GM13976 (cell line): ENCODE measurements around the gene PKNOX2.

Experiments
- DNase-seq: peaks from one replicate; pipeline ENCODE4 v3.0.0; 2012; ENCODE audit warnings: low spot score
- CTCF ChIP-seq: IDR thresholded peaks from 2 replicates; pipeline ENCODE4 v1.5.1; 2012; ENCODE audit warnings: borderline replicate concordance, mild to moderate bottlenecking; ENCODE audit not compliant: insufficient read depth; ENCODE audit errors: extremely low read depth, missing control alignments, control extremely low read depth
- in situ Hi-C: fragments of 300-500 bp; cut with MboI; formaldehyde crosslinking; loops from one replicate; pipeline ENCODE4 v1.12.0; 2022; ENCODE audit warnings: low sequenced_read_pairs, mixed read lengths, inconsistent platforms; ENCODE audit not compliant: unreplicated experiment

Gene PKNOX2

GRCh38 chr11:125271483-125272091 is 107.0 kb downstream of the PKNOX2 start:
- TF ChIP-seq CTCF: no peak
- in situ Hi-C loops: no loop called here
- DNase-seq: no peak

- no peak for TF ChIP-seq CTCF
- in situ Hi-C loops: no loop called here
Measured at GRCh38 chr11:125272092-125272491, 107.5 kb downstream of the PKNOX2 start.

GRCh38 chr11:125272821-125273220 is 108.3 kb downstream of the PKNOX2 start:
- no peak for DNase-seq
- no peak for TF ChIP-seq CTCF

More at GRCh38 chr11:125272092-125272491, 107.5 kb downstream of the PKNOX2 start:
- DNase-seq: no peak

GRCh38 chr11:125273519-125274000 is 109.0 kb downstream of the PKNOX2 start:
- DNase-seq: no peak
- in situ Hi-C loops: no loop called here
- no peak for TF ChIP-seq CTCF

More at GRCh38 chr11:125272821-125273220, 108.3 kb downstream of the PKNOX2 start:
- in situ Hi-C loops: no loop called here

- DNase-seq: no peak
- no peak for TF ChIP-seq CTCF
- in situ Hi-C loops: no loop called here
Measured at GRCh38 chr11:125274309-125274708, 109.8 kb downstream of the PKNOX2 start.

- no peak for DNase-seq
- in situ Hi-C loops: no loop called here
- no peak for TF ChIP-seq CTCF
Measured at GRCh38 chr11:125274774-125275173, 110.2 kb downstream of the PKNOX2 start.
